Measurements from ENCODE around the gene WWP2.

DNA sequence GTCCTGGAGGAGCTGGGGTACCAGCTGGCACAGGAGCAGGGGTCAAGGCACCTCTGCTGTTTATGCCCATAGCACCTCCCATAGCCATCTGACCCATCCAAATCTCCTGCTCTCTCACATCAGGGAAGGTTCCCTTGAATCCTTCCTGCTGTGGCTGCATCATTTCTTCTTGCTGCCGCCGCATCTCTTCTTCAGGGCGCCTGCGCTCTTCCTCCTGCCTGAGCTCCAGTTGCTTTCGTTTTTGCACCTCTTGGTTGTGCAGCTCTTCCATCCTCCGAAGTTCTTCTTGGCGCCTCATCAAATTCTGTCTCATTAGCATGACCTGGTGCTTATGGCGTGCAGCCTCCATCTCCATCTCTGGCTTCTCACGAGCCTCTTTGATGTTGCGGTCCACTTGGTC lies 5.4 kb upstream of the WWP2 start:
- TF ChIP-seq EZH2phosphoT487 (IDR thresholded peaks at IDR 0.05; ENCODE audit: insufficient read depth, low read depth) (no peak), EZH2 (IDR thresholded peaks at IDR 0.05; ENCODE audit: insufficient read depth, poor library complexity, severe bottlenecking) (no peak)
